AG04450 (cell line): ENCODE data around the gene METTL15. TPM values are rescaled to one million over a fixed set of nuclear protein-coding genes. Genes with fewer than 3 reads are reported as not detected.
A peak's percentile ranks its signal among the peaks of the same experiment; 100 is the strongest.
"Not testable (repeated sequence)": the region's sequence is repeated elsewhere in the genome, so short reads cannot be mapped to it uniquely, and the experiment has no call there.

Experiments
- CTCF ChIA-PET: fragments of 300-600, 350-600 bp; formaldehyde crosslinking; extraction: SDS; loops from one replicate; lab custom pipeline; 2022; ENCODE audit warnings: antibody characterized with exemption, inconsistent platforms; lab: Charles Lee
- POLR2A ChIA-PET: fragments of 350-600 bp; formaldehyde crosslinking; extraction: SDS; loops from one replicate; lab custom pipeline; 2021; ENCODE audit warnings: antibody characterized with exemption, inconsistent platforms; lab: Yijun Ruan, JAX
- DNase-seq: peaks from one replicate; pipeline ENCODE4 v3.0.0-alpha.2; 2011; ENCODE audit warnings: low read depth, low spot score
- H3K27ac ChIP-seq: one replicate; pipeline ENCODE4 v1.5.1; 2012; ENCODE audit warnings: low read depth, low read length, control low read depth
- H3K27me3 ChIP-seq: one replicate; pipeline ENCODE4 v1.6.0; 2012; ENCODE audit warnings: low read length; ENCODE audit not compliant: control insufficient read depth, insufficient read depth
- H3K4me3 ChIP-seq: 2 replicates; pipeline ENCODE4 v1.5.1; 2011; ENCODE audit warnings: mild to moderate bottlenecking, low read depth, low read length, control low read depth
- H3K9me3 ChIP-seq: 2 replicates; pipeline ENCODE4 v1.5.1; 2012; ENCODE audit warnings: low read length; ENCODE audit not compliant: control insufficient read depth, insufficient read depth
- CTCF ChIP-seq: IDR thresholded peaks from 2 replicates; pipeline ENCODE4 v1.5.1; 2011; ENCODE audit warnings: low read depth, low read length, control low read depth, inconsistent platforms
- polyA plus RNA-seq: library from polyadenylated mRNA; depleted of rRNA; stranded (reverse); fragments of >200 nt; gene quantifications from 2 replicates; pipeline ENCODE4 v1.2.3, GENCODE V29; 2011

The METTL15 gene
- polyA plus RNA-seq, 1 experiment: 15.2 TPM

- no peaks in the 10 kb centered on the region for H3K27me3 ChIP-seq
- no peak overlapping the region for H3K27ac ChIP-seq
- DNase-seq: no peak
- no peaks in the 10 kb centered on the region for H3K9me3 ChIP-seq
- TF ChIP-seq CTCF: no peak
- CTCF ChIA-PET: interaction anchor here (0.6 kb wide), 1 partner anchor 13 kb away, joined by 3 read pairs; no protein-coding TSS in a partner anchor
- H3K4me3 ChIP-seq: no peak overlapping the region
- POLR2A ChIA-PET: no interaction called here
Measured at GRCh38 chr11:28083118-28083517, 25.1 kb upstream of the METTL15 start.

GRCh38 chr11:28086569-28086968 is 21.6 kb upstream of the METTL15 start:
- TF ChIP-seq CTCF: no peak
- Histone ChIP-seq H3K9me3 (no peaks in the 10 kb centered on the region), H3K27ac (no peak overlapping the region), H3K27me3 (no peaks in the 10 kb centered on the region), H3K4me3 (no peak overlapping the region)
- ChIA-PET CTCF (interaction anchor here (0.7 kb wide), 1 partner anchor 382 kb away, joined by 4 read pairs; no protein-coding TSS in a partner anchor), POLR2A (no interaction called here)
- peak; percentile 52 for DNase-seq

GRCh38 chr11:28087192-28087591 is 21.0 kb upstream of the METTL15 start:
- POLR2A ChIA-PET, H3K27ac ChIP-seq, H3K9me3 ChIP-seq, H3K27me3 ChIP-seq, H3K4me3 ChIP-seq, CTCF ChIA-PET, DNase-seq: not testable (repeated sequence)

- H3K4me3 ChIP-seq, H3K9me3 ChIP-seq, CTCF ChIA-PET, H3K27ac ChIP-seq, DNase-seq, H3K27me3 ChIP-seq: not testable (repeated sequence)
- POLR2A ChIA-PET: interaction anchor here (0.6 kb wide), 1 partner anchor 15 kb away, joined by 3 read pairs; no protein-coding TSS in a partner anchor
Measured at GRCh38 chr11:28087693-28088092, 20.5 kb upstream of the METTL15 start.

- DNase-seq: no peak
- no peak overlapping the region for H3K27ac ChIP-seq
- H3K9me3 ChIP-seq: no peaks in the 10 kb centered on the region
- no peak for TF ChIP-seq CTCF
- H3K4me3 ChIP-seq: no peak overlapping the region
- ChIA-PET POLR2A (interaction anchor here (0.5 to 1.2 kb wide), 4 partner anchors 18 to 391 kb away, joined by 3 to 10 read pairs (median 3); partner anchors contain the start of genes KIF18A and METTL15), CTCF (interaction anchor here (1.0 to 2.1 kb wide), 3 partner anchors 19 to 390 kb away, joined by 3 to 9 read pairs (median 3); partner anchors contain the start of genes KIF18A and METTL15)
- no peaks in the 10 kb centered on the region for H3K27me3 ChIP-seq
Measured at GRCh38 chr11:28089378-28089777, 18.8 kb upstream of the METTL15 start.

GRCh38 chr11:28090052-28090749 is 18.0 kb upstream of the METTL15 start:
- Histone ChIP-seq H3K27ac (no peak overlapping the region), H3K4me3 (no peak overlapping the region), H3K9me3 (no peaks in the 10 kb centered on the region), H3K27me3 (no peaks in the 10 kb centered on the region)
- ChIA-PET CTCF (interaction anchor here (0.8 to 2.1 kb wide), 4 partner anchors 11 to 391 kb away, joined by 3 to 9 read pairs (median 3); partner anchors contain the start of genes KIF18A and METTL15), POLR2A (interaction anchor here (0.5 to 1.0 kb wide), 3 partner anchors 17 to 32 kb away, joined by 3 to 10 read pairs (median 3); partner anchors contain the start of genes KIF18A and METTL15)
- no peak for TF ChIP-seq CTCF
- DNase-seq: peak; percentile 18
